Adrenal gland (tissue), 5 donors: ENCODE measurements around the gene FKBP10.

Experiments
- POLR2A ChIP-seq, 2 donors: fragments of 450-650 bp; IDR thresholded peaks; one replicate each; pipeline ENCODE4 v1.6.1; 2017; ENCODE audit warnings: antibody characterized with exemption in 2 of 2, mild to moderate bottlenecking in 2 of 2, moderate library complexity in 1 of 2
- TF ChIP-seq, protein P1 (sequence below), 6 experiments: fragments of 450-650 bp in 4 of 6; fragments of 200-600 bp in 2 of 6; sonication (generic) in 1 of 6; IDR thresholded peaks; 1 replicate in 5 of 6; 2 replicates in 1 of 6; pipeline versions ENCODE4 v1.5.1 to v1.8.0; 2016 to 2021; ENCODE audit warnings: antibody characterized with exemption in 6 of 6, mild to moderate bottlenecking in 2 of 6, moderate library complexity in 1 of 6
- donor health status: DM: no; HTN: no; CAD: no.

DNA sequence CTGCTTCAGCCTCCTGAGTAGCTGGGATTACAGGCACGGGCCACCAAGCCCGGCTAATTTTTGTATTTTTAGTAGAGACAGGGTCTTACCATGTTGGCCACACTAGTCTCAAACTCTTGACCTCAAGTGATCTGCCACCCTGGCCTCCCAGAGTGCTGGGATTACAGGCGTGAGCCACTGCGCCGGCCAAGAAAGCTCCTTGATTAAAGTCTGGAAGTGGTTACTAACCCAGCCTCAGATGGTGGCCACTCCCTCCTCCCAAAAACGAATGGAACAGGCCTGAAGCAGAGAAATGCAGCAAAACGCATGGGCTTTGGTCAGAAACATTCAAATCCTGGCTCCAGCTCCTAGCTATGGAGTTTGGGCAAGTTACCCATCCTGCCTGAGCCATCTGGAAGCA is 11.3 kb downstream of the FKBP10 start:
- no peak for TF ChIP-seq POLR2A (IDR thresholded peaks at IDR 0.05)
- TF ChIP-seq, protein P1, sequence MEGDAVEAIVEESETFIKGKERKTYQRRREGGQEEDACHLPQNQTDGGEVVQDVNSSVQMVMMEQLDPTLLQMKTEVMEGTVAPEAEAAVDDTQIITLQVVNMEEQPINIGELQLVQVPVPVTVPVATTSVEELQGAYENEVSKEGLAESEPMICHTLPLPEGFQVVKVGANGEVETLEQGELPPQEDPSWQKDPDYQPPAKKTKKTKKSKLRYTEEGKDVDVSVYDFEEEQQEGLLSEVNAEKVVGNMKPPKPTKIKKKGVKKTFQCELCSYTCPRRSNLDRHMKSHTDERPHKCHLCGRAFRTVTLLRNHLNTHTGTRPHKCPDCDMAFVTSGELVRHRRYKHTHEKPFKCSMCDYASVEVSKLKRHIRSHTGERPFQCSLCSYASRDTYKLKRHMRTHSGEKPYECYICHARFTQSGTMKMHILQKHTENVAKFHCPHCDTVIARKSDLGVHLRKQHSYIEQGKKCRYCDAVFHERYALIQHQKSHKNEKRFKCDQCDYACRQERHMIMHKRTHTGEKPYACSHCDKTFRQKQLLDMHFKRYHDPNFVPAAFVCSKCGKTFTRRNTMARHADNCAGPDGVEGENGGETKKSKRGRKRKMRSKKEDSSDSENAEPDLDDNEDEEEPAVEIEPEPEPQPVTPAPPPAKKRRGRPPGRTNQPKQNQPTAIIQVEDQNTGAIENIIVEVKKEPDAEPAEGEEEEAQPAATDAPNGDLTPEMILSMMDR (IDR thresholded peaks at IDR 0.05), result no peak
